GM12878 (cell line): ENCODE measurements around the gene CCDC88C. TPM values are rescaled to one million over a fixed set of nuclear protein-coding genes. Genes with fewer than 3 reads are reported as not detected.

Experiments
- ATAC-seq: fragments of 200-7000 bp; cut with Tn5 transposase; 3 replicates; pipeline ENCODE4 v1.9.1; 2020; ENCODE audit warnings: mild to moderate bottlenecking, moderate library complexity
- BruUV-seq: library from RNA; stranded (reverse); fragments of 400-500 nt; replicated peaks from 2 replicates; lab custom pipeline; 2021; lab: Mats Ljungman, UMichigan
- CTCF ChIA-PET: fragments of 300-600 bp; sonication (Branson Sonifier 250); formaldehyde crosslinking; extraction: SDS; loops from one replicate; lab custom pipeline; 2021; ENCODE audit warnings: inconsistent platforms; lab: Yijun Ruan, JAX
- POLR2A ChIA-PET: fragments of 350-600 bp; formaldehyde crosslinking; extraction: SDS; loops from one replicate; lab custom pipeline; 2021; ENCODE audit warnings: inconsistent platforms; lab: Charles Lee
- RAD21 ChIA-PET: fragments of 300-600 bp; sonication (Branson Sonifier 250); formaldehyde crosslinking; loops from one replicate; lab custom pipeline; 2023; ENCODE audit warnings: antibody characterized with exemption; ENCODE audit not compliant: unreplicated experiment; lab: Charles Lee
- SMC1A ChIA-PET: fragments of 300-600 bp; sonication (Branson Sonifier 250); formaldehyde crosslinking; loops from one replicate; lab custom pipeline; 2023; ENCODE audit not compliant: unreplicated experiment, uncharacterized antibody; lab: Charles Lee
- DNase-seq: peaks from one replicate; pipeline ENCODE4 v3.0.0-alpha.2; 2011; ENCODE audit warnings: low read depth, low spot score
- FAIRE-seq: peaks from 3 replicates; lab custom pipeline; 2011; peaks lifted over from hg19 to GRCh38; lab: Jason Lieb, UNC
- H2AFZ ChIP-seq: 2 replicates; pipeline ENCODE4 v1.6.0; 2011; ENCODE audit warnings: low read depth, low read length, control low read depth; ENCODE audit not compliant: control insufficient read depth
- H3K27ac ChIP-seq: 2 replicates; pipeline ENCODE4 v1.5.1; 2011; ENCODE audit warnings: control low read depth; ENCODE audit not compliant: control insufficient read depth, insufficient read depth
- H3K27me3 ChIP-seq, 2 experiments: replicated peaks in 1 of 2; 2 replicates each; pipeline versions ENCODE4 v1.6.0 to v1.6.1; 2011; ENCODE audit warnings: low read length in 1 of 2; ENCODE audit not compliant: control insufficient read depth in 2 of 2, insufficient read depth in 2 of 2
- H3K36me3 ChIP-seq, 2 experiments: 2 replicates each; pipeline ENCODE4 v1.5.1; 2011; ENCODE audit warnings: low read length in 1 of 2; ENCODE audit not compliant: control insufficient read depth in 2 of 2, insufficient read depth in 2 of 2
- H3K4me1 ChIP-seq: 2 replicates; pipeline ENCODE4 v1.6.1; 2011; ENCODE audit warnings: mild to moderate bottlenecking, low read length, moderate library complexity, mixed read lengths; ENCODE audit not compliant: control insufficient read depth, insufficient read depth
- H3K4me2 ChIP-seq: 2 replicates; pipeline ENCODE4 v1.6.0; 2011; ENCODE audit warnings: control low read depth; ENCODE audit not compliant: control insufficient read depth, insufficient read depth
- H3K4me3 ChIP-seq: fragments of 200-600 bp; sonication (generic); 2 replicates; pipeline ENCODE4 v1.5.1; 2016
- H3K79me2 ChIP-seq: 2 replicates; pipeline ENCODE4 v1.6.0; 2011; ENCODE audit warnings: low read length; ENCODE audit not compliant: control insufficient read depth, insufficient read depth
- H3K9ac ChIP-seq: 2 replicates; pipeline ENCODE4 v1.8.0; 2011; ENCODE audit warnings: low read length, control low read depth, mixed read lengths; ENCODE audit not compliant: control insufficient read depth, insufficient read depth
- H3K9me3 ChIP-seq: replicated peaks from 3 replicates; pipeline ENCODE4 v1.5.1; 2011; ENCODE audit warnings: mild to moderate bottlenecking, low read length; ENCODE audit not compliant: control insufficient read depth, insufficient read depth
- H4K20me1 ChIP-seq: 2 replicates; pipeline ENCODE4 v1.6.0; 2011; ENCODE audit not compliant: control insufficient read depth, insufficient read depth
- CBX3 ChIP-seq: fragments of 200-600 bp; sonication (generic); IDR thresholded peaks from 2 replicates; pipeline ENCODE4 v1.6.1; 2016; ENCODE audit warnings: low read depth, borderline replicate concordance
- JUNB ChIP-seq: IDR thresholded peaks from 2 replicates; pipeline ENCODE4 v1.6.1; 2016; ENCODE audit warnings: antibody characterized with exemption, mild to moderate bottlenecking
- NR2F1 ChIP-seq: fragments of 450-650 bp; conservative IDR thresholded peaks from 2 replicates; pipeline ENCODE4 v1.6.1; 2017; ENCODE audit warnings: mild to moderate bottlenecking
- TAF1 ChIP-seq: IDR thresholded peaks from 2 replicates; pipeline ENCODE4 v1.6.1; 2011; ENCODE audit warnings: mild to moderate bottlenecking, low read depth, low read length, borderline replicate concordance
- WGBS: methylation state at CpG from one replicate; pipeline ENCODE4 v1.1.6; 2016; ENCODE audit warnings: low lambda C conversion rate; ENCODE audit not compliant: insufficient replicate concordance, insufficient coverage; ENCODE audit errors: missing lambda C conversion rate; 5-methylcytosine and 5-hydroxymethylcytosine counted together
- in situ Hi-C: fragments of 300-500 bp; cut with MboI; formaldehyde crosslinking; loops from 9 replicates; pipeline ENCODE4 v1.14.3; 2018; ENCODE audit warnings: mixed read lengths
- intact Hi-C: fragments of 100-400 bp; cut with micrococcal nuclease; formaldehyde crosslinking; loops from one replicate; pipeline ENCODE4 v1.14.2; 2022; ENCODE audit not compliant: unreplicated experiment
- polyA plus RNA-seq, 11 experiments: library from polyadenylated mRNA; depleted of rRNA in 4 of 11; unstranded in 6 of 11; stranded (reverse) in 5 of 11; fragments of >200 nt; fragmentation: Nextera tagmentation in 4 of 11; fragmentation: Illumina TruSeq in 1 of 11; extraction: Ambion mirVana in 4 of 11; extraction: Trizol in 1 of 11; gene quantifications; 1 replicate in 1 of 11; 2 replicates in 10 of 11; pipeline versions ENCODE4 v1.2.1 to v1.2.3, GENCODE V29; 2011 to 2016; ENCODE audit warnings: inconsistent platforms in 2 of 11, missing spikeins in 2 of 11, low read depth in 1 of 11
- total RNA-seq, 4 experiments: library from RNA; depleted of rRNA in 3 of 4; stranded (reverse); fragments of >200 nt in 3 of 4; fragmentation: Illumina TruSeq in 1 of 4; extraction: Trizol in 1 of 4; gene quantifications; 2 replicates each; pipeline versions ENCODE4 v1.2.1 to v1.2.3, GENCODE V29; 2013 to 2021
- TF ChIP-seq, protein P1 (sequence below): IDR thresholded peaks from 2 replicates; pipeline ENCODE4 v1.6.1; 2012; ENCODE audit warnings: low read depth, low read length, improper control_type of control experiment

The CCDC88C gene
- total and polyA plus RNA-seq, 10 of the 15 experiments (the other 5 are each of a cell fraction or from before 2014, with no cell fraction given), result 4.0 to 79.6 (median 36.6) TPM

DNA sequence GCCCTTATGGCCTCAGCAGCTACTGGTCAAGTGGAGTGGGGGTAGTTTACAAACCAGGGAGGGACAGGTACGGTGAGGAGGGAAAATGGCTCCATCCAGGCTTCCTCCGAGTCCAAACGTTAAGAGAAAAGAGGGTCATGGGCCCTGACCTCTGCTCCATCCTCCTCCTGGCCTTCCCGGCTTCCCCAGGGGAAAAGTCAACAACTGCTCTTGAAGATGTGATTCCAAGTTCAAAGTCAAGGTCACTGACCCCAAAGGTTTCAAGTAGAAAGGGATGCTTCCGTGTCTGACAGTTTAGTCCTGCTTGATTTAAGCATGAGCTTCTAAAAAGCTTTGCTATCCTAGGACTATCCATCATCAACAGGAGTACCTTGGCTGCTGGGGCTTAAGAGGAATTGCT lies 28.5 kb downstream of the CCDC88C start:
- no peak overlapping the region; the same call in 1 of the 2 replicates for H3K4me3 ChIP-seq
- ChIA-PET CTCF (interaction anchor here (1.2 to 2.0 kb wide), 3 partner anchors 10 to 66 kb away, joined by 4 to 8 read pairs (median 5); no protein-coding TSS in a partner anchor), RAD21 (interaction anchor here (1.2 to 2.4 kb wide), 7 partner anchors 11 to 39 kb away, joined by 3 to 10 read pairs (median 6); no protein-coding TSS in a partner anchor), SMC1A (interaction anchor here (1.6 to 3.1 kb wide), 6 partner anchors 9 to 43 kb away, joined by 5 to 21 read pairs (median 11); no protein-coding TSS in a partner anchor), POLR2A (interaction anchor here (1.0 to 4.2 kb wide), 4 partner anchors 10 to 22 kb away, joined by 3 to 18 read pairs (median 4); no protein-coding TSS in a partner anchor)
- H3K9ac ChIP-seq, result peak overlapping the region; percentile 38
- no peak for FAIRE-seq
- H4K20me1 ChIP-seq, result peaks cover 10% of the 10 kb centered on the region; the same call in 1 of the 2 replicates
- peaks cover 59% of the 10 kb centered on the region for H3K4me1 ChIP-seq
- H3K27me3 ChIP-seq, result no peaks in the 10 kb centered on the region
- H3K36me3 ChIP-seq, result peaks cover 19 to 24% of the 10 kb centered on the region in 2 experiments
- peak overlapping the region; percentile 88 for H3K27ac ChIP-seq
- TF ChIP-seq, protein P1, sequence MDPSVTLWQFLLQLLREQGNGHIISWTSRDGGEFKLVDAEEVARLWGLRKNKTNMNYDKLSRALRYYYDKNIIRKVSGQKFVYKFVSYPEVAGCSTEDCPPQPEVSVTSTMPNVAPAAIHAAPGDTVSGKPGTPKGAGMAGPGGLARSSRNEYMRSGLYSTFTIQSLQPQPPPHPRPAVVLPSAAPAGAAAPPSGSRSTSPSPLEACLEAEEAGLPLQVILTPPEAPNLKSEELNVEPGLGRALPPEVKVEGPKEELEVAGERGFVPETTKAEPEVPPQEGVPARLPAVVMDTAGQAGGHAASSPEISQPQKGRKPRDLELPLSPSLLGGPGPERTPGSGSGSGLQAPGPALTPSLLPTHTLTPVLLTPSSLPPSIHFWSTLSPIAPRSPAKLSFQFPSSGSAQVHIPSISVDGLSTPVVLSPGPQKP, result no peak
- TF ChIP-seq NR2F1 (0 out of 2 replicates have a peak, but pooled peaks have one; percentile 27), JUNB (no peak), TAF1 (no peak), CBX3 (no peak)
- intact Hi-C loops (no loop called here), in situ Hi-C loops (no loop called here)
- H3K4me2 ChIP-seq, result peak overlapping the region; percentile 66
- no peak overlapping the region for H2AFZ ChIP-seq
- no peaks in the 10 kb centered on the region for H3K9me3 ChIP-seq
- DNase-seq, result no peak
- H3K79me2 ChIP-seq, result peaks cover 94% of the 10 kb centered on the region
- BruUV-seq, result no TSS peak
- 97% methylated on average over 5 of the region's 5 CpGs for WGBS
- no peak for ATAC-seq
